Umbilical cord (tissue), 2 donors: Measurements from ENCODE around the gene DNM2. TPM values are rescaled to one million over a fixed set of nuclear protein-coding genes. Genes with fewer than 3 reads are reported as not detected.
A peak's percentile ranks its signal among the peaks of the same experiment; 100 is the strongest.
"Not testable (repeated sequence)": the region's sequence is repeated elsewhere in the genome, so short reads cannot be mapped to it uniquely, and the experiment has no call there.

Experiments used
- DNase-seq: peaks from one replicate; pipeline ENCODE4 v3.0.0-alpha.2; 2015; ENCODE audit warnings: low spot score
- total RNA-seq: library from RNA; depleted of rRNA; stranded (reverse); fragments of >200 nt; gene quantifications from one replicate; pipeline ENCODE4 v1.2.3, GENCODE V29; 2014; ENCODE audit warnings: low replicate concordance; ENCODE audit not compliant: insufficient read depth

Gene DNM2
- total RNA-seq, 1 donor from 2014 or later, result 62.8 TPM

DNA sequence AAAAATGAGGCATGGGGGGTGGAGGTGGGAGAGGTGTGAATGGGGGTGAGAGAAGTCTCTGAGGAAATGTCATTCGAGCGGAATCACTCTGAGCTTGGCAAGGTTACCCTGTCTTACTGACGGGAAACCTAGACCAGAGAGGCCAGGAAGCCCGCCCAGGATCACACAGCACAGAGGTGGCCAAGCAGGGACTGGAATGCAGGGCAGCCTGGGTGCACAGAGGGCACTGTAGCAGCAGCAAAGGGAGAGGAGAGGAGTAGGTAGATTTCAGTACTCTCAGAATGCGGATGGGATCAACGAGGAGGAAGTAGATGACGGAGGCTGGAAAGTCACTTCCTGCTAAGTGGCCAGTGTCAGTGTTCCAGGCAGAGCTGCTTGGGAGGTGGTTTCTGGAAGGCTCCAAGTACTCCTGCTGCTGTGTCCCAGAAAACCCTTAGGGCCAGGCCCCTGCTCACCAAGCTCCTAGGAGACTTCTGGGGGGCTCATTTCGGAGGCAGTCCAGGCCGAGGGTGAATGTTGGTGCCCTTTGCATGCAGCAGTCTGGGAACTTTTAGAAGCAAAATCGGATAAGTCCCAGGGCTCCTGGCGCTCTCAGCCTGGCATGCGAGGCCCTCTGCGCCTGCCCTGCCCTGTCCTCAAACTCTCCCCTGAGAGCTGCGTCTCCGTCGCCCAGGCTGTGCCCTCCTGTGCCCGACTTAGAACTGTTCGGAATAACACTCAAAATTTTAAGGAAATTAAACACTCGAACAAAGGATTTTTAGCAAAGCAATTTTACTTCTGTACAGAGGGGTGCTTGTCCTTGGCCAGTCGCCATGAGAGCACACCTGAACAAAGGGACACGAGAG is 33.5 kb downstream of the DNM2 start:
- DNase-seq, result no peak

DNA sequence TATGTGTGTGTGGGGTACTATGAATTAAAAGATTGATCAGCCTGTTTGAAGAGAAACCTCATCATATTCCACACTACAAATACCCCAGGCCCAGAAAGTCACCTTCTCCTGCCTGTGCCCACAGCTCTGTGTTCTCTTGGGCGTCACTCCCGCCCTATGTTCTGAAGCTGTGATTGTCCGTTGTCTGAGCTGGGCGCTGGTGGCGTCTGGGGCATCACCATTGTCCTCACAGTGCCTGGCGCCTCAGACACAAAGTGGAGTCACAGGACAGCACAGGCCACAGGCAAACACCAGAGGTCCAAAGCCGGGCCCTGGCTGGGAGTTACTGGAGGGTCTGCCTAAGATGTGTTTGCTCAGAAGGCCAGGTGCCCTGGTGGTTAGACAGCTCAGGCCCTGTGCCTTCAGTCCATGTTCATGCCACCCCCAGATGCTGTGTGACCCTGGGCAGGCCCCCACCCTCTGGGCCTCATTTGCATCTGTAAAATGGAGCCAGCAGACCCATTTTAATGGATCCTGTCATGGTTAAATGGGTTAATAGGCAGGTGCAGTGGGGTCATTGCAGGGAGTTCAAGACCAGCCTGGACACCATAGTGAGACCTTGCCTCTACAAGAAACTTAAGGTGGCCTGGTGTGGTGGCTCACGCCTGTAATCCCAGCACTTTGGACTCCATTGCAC is 34.5 kb downstream of the DNM2 start:
- DNase-seq, result no peak

- DNase-seq, result no peak
Observed at GRCh38 chr19:10752913-10753704, 35.2 kb downstream of the DNM2 start.

DNA sequence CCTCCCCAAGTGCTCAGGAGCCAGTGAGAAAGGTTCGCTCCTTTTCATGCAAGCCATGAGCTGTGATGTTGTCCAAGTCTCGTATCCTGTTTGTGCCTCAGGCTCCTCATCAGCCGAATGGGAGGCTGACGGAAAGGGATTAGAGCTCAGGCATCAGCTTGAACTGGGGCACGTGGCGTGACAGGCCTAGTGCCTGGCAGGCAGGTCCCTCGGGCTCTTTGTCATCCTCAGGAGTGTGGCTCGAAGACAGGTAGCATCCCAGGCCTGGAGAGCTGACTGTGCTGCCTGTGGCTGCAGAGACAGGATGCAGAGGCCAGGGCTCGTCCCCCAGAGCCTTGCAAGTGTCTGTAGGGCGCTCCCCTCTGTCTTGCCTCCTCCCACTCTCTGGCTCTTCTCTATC is 38.5 kb downstream of the DNM2 start:
- DNase-seq, result no peak

DNA sequence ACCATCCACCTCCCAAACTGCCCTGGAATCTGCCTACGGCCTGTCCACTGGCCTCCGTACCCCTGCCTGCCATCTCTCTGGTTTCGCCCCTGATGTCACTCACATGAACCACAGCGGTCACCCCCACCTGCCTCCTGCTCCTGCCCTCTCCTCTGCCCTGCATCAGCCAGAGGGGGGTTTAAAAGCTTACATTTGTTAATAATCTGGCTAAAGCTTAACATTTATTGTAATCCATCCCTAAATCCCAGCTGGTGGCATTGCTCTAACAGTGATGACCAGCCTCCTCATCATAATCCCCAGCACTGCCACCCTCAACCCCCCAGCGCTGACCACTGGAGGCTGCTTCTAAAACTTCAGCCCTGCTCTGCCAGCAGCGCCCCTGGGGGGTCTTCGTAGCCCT is 38.9 kb downstream of the DNM2 start:
- no peak for DNase-seq

GRCh38 chr19:10758050-10758449 is 40.2 kb downstream of the DNM2 start:
- DNase-seq, result not testable (repeated sequence)

DNA sequence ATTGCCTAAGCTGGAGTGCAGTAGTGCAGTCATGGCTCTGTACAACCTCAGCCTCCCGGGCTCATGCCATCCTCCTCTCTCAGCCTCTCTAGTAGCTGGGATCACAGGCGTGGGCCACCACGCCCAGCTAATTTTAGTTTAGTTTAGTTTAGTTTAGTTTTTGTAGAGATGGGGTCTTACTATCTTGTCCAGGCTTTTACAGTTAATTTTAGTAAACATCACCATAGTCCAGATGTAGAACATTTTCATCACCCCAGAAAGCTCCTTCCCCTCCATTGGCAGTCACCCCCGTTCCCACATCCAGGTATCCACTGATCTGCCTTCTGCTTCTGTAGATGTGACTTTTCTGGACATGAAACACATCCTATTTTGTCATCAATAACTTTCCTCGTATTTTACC is 41.1 kb downstream of the DNM2 start:
- DNase-seq, result no peak

- DNase-seq, result no peak
Observed at GRCh38 chr19:10760273-10760944, 42.5 kb downstream of the DNM2 start.

- DNase-seq, result no peak
Observed at GRCh38 chr19:10761443-10762250, 43.8 kb downstream of the DNM2 start.

- DNase-seq, result no peak
Observed at GRCh38 chr19:10762656-10763055, 44.8 kb downstream of the DNM2 start.

DNA sequence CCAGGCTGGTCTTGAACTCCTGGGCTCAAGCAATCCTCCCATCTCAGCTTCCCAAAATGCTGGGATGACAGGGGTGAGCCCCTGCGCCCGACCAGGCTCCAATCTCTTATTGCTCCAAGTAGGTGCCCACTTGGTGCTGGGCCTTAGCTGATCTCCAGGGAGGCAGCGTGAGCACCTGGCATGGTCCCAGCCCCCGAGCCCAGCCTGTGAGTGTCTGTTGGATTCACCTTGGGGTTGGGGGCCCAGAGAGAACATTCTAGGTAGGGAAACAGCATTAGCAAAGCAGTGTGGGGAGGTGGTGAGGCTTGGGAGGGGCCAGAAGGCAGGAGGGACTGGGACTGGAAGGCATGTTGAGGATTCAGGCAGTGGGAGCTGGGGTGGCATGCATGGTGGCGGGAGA is 45.5 kb downstream of the DNM2 start:
- no peak for DNase-seq

GRCh38 chr19:10763828-10764339 is 46.0 kb downstream of the DNM2 start:
- no peak for DNase-seq

- DNase-seq, result no peak
Observed at GRCh38 chr19:10764340-10764894, 46.5 kb downstream of the DNM2 start.

DNA sequence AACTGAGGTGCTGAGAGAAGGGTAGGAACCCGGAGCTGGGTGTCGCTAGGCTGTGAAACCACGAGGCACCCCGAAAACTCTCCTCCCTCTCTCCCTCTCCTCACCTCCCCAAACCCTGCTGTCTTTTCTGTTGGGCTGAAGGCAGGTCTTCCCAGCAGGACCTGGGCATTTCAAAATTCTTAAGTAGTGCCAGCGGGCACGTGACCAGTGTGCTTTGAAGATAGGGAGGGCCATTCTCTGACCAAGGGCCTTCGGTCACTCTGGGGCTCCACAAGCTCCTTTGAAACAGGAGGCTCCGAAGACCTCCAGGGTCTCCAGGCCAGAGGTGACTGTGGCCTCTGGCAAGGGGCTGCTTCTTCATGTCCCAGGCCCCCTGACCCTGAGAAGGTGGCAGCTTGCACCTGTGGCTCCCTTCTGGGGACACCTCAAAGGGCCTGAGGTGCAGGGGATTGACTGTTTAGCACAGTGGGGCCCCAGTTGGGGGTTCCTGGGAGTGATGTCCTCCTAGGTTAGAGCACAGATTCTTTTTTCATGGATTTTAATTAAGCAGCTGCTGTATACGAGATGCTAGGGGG is 48.3 kb downstream of the DNM2 start:
- no peak for DNase-seq

- peak; percentile 40 for DNase-seq
Observed at GRCh38 chr19:10766671-10767201, 48.9 kb downstream of the DNM2 start.

- no peak for DNase-seq
Observed at GRCh38 chr19:10767726-10768125, 49.8 kb downstream of the DNM2 start.

GRCh38 chr19:10768369-10768768 is 50.5 kb downstream of the DNM2 start:
- DNase-seq, result no peak

GRCh38 chr19:10768936-10769335 is 51.1 kb downstream of the DNM2 start:
- no peak for DNase-seq
